DOHH2 (cell line): ENCODE measurements around the gene DFFA.

ENCODE experiments used
- H3F3A ChIP-seq: fragments of 200-600 bp; sonication (generic), shearing (Covaris generic); 2 replicates; pipeline ENCODE4 v1.6.0; 2016; ENCODE audit warnings: antibody characterized with exemption, mild to moderate bottlenecking; ENCODE audit not compliant: control insufficient read depth, insufficient read depth
- H3K27ac ChIP-seq: fragments of 200-600 bp; sonication (generic); 2 replicates; pipeline ENCODE4 v1.5.1; 2014; ENCODE audit warnings: low read depth, mild to moderate bottlenecking, low read length, moderate library complexity
- H3K27me3 ChIP-seq: fragments of 200-600 bp; sonication (generic); 2 replicates; pipeline ENCODE4 v1.6.1; 2014; ENCODE audit warnings: mild to moderate bottlenecking, low read length, mixed read lengths; ENCODE audit not compliant: control insufficient read depth
- H3K36me3 ChIP-seq: fragments of 200-600 bp; sonication (generic); 2 replicates; pipeline ENCODE4 v1.6.1; 2014; ENCODE audit warnings: mild to moderate bottlenecking, low read length, moderate library complexity, mixed read lengths; ENCODE audit not compliant: control insufficient read depth
- H3K4me1 ChIP-seq: fragments of 200-600 bp; sonication (generic); 2 replicates; pipeline ENCODE4 v1.6.1; 2014; ENCODE audit warnings: mild to moderate bottlenecking, low read length, mixed read lengths; ENCODE audit not compliant: control insufficient read depth
- H3K4me2 ChIP-seq: fragments of 200-600 bp; sonication (generic); 2 replicates; pipeline ENCODE4 v1.6.0; 2014; ENCODE audit warnings: mild to moderate bottlenecking, low read length, moderate library complexity
- H3K4me3 ChIP-seq: fragments of 200-600 bp; sonication (generic); 2 replicates; pipeline ENCODE4 v1.5.1; 2014; ENCODE audit warnings: mild to moderate bottlenecking, low read length, mixed read lengths
- H3K79me2 ChIP-seq: fragments of 200-600 bp; sonication (generic); 2 replicates; pipeline ENCODE4 v1.6.1; 2014; ENCODE audit warnings: mild to moderate bottlenecking, low read length, mixed read lengths; ENCODE audit not compliant: control insufficient read depth
- H3K9me2 ChIP-seq: fragments of 200-600 bp; sonication (generic); replicated peaks from 2 replicates; pipeline ENCODE4 v1.6.1; 2014; ENCODE audit warnings: mild to moderate bottlenecking, low read length, mixed read lengths; ENCODE audit not compliant: control insufficient read depth
- H3K9me3 ChIP-seq: fragments of 200-600 bp; sonication (generic); 2 replicates; pipeline ENCODE4 v1.6.1; 2014; ENCODE audit warnings: antibody characterized with exemption, low read length, mixed read lengths; ENCODE audit not compliant: control insufficient read depth, insufficient read depth
- H4K20me1 ChIP-seq: fragments of 200-600 bp; sonication (generic); 2 replicates; pipeline ENCODE4 v1.6.0; 2014; ENCODE audit warnings: low read depth, mild to moderate bottlenecking, antibody characterized with exemption, low read length, moderate library complexity; ENCODE audit not compliant: control insufficient read depth, insufficient read depth
- CTCF ChIP-seq: fragments of 200-600 bp; sonication (generic); IDR thresholded peaks from one replicate; pipeline ENCODE4 v1.5.1; 2014; ENCODE audit warnings: antibody characterized with exemption, mild to moderate bottlenecking, low read depth, low read length; ENCODE audit not compliant: poor library complexity, severe bottlenecking
- EZH2phosphoT487 ChIP-seq: fragments of 200-600 bp; sonication (generic); IDR thresholded peaks from 2 replicates; pipeline ENCODE4 v1.6.1; 2017; ENCODE audit warnings: borderline replicate concordance, mild to moderate bottlenecking, antibody characterized with exemption, low read length, moderate library complexity, mixed read lengths

DFFA gene

GRCh38 chr1:10520497-10520896, 48.2 kb upstream of the DFFA start:
- H3K36me3 ChIP-seq: no peaks in the 10 kb centered on the region
- H3K27me3 ChIP-seq: no peaks in the 10 kb centered on the region
- no peaks in the 10 kb centered on the region for H3K9me3 ChIP-seq
- H3K4me3 ChIP-seq: no peak overlapping the region
- TF ChIP-seq CTCF: no peak
- no peak for TF ChIP-seq EZH2phosphoT487
- no peak overlapping the region for H3K27ac ChIP-seq
- H3F3A ChIP-seq: no peaks in the 10 kb centered on the region
- H3K79me2 ChIP-seq: peaks cover 33% of the 10 kb centered on the region
- no peaks in the 10 kb centered on the region for H3K9me2 ChIP-seq
- H3K4me1 ChIP-seq: peaks cover 4% of the 10 kb centered on the region
- no peak overlapping the region for H3K4me2 ChIP-seq
- 0 out of 2 replicates have a peak, but pooled peaks cover 11% of the 10 kb centered on the region for H4K20me1 ChIP-seq

GRCh38 chr1:10519016-10519417, 46.7 kb upstream of the DFFA start:
- Histone ChIP-seq H3K4me1 (peaks cover 6% of the 10 kb centered on the region), H3K9me2 (no peaks in the 10 kb centered on the region), H4K20me1 (0 out of 2 replicates have a peak, but pooled peaks cover 11% of the 10 kb centered on the region), H3K79me2 (peaks cover 43% of the 10 kb centered on the region), H3K9me3 (no peaks in the 10 kb centered on the region), H3K27ac (no peak overlapping the region), H3K4me3 (no peak overlapping the region), H3K4me2 (no peak overlapping the region), H3F3A (no peaks in the 10 kb centered on the region), H3K27me3 (no peaks in the 10 kb centered on the region), H3K36me3 (no peaks in the 10 kb centered on the region)
- TF ChIP-seq EZH2phosphoT487: no peak
- no peak for TF ChIP-seq CTCF

- H3K9me2 ChIP-seq: no peaks in the 10 kb centered on the region
Observed at GRCh38 chr1:10517677-10517982, 45.3 kb upstream of the DFFA start.

More at GRCh38 chr1:10517677-10517982, 45.3 kb upstream of the DFFA start:
- Histone ChIP-seq H3K4me2 (no peak overlapping the region), H3K4me1 (peaks cover 6% of the 10 kb centered on the region), H3K9me3 (no peaks in the 10 kb centered on the region), H3K27me3 (no peaks in the 10 kb centered on the region), H3K4me3 (no peak overlapping the region), H3K27ac (no peak overlapping the region), H3K79me2 (peaks cover 48% of the 10 kb centered on the region), H3F3A (no peaks in the 10 kb centered on the region), H4K20me1 (0 out of 2 replicates have a peak, but pooled peaks cover 11% of the 10 kb centered on the region), H3K36me3 (no peaks in the 10 kb centered on the region)
- TF ChIP-seq EZH2phosphoT487: no peak
- no peak for TF ChIP-seq CTCF
